Aorta (tissue), 5 donors: Measurements from ENCODE around the gene MSL3. TPM values are rescaled to one million over a fixed set of nuclear protein-coding genes. Genes with fewer than 3 reads are reported as not detected.

Experiments
- ATAC-seq: fragments of 200-7000 bp; cut with Tn5 transposase; one replicate; pipeline ENCODE4 v1.9.1; 2022; ENCODE audit warnings: moderate library complexity; ENCODE audit not compliant: low FRiP score
- DNase-seq, 2 donors: peaks; one replicate each; pipeline ENCODE4 v3.0.0-alpha.2; 2020
- H3K27ac ChIP-seq, 2 donors: one replicate each; pipeline ENCODE4 v1.5.1; 2013; ENCODE audit warnings: low read length in 2 of 2, mild to moderate bottlenecking in 2 of 2, moderate library complexity in 2 of 2, control low read depth in 1 of 2, inconsistent platforms in 1 of 2, low read depth in 1 of 2
- H3K27me3 ChIP-seq, 2 donors: one replicate each; pipeline ENCODE4 v1.6.1; 2013; ENCODE audit warnings: control low read depth in 1 of 2, low read length in 1 of 2, mild to moderate bottlenecking in 1 of 2, moderate library complexity in 1 of 2; ENCODE audit not compliant: insufficient read depth in 2 of 2, control insufficient read depth in 1 of 2
- H3K36me3 ChIP-seq, 2 donors: one replicate each; pipeline ENCODE4 v1.6.1; 2013; ENCODE audit warnings: control low read depth in 1 of 2, low read length in 1 of 2, mild to moderate bottlenecking in 1 of 2; ENCODE audit not compliant: insufficient read depth in 2 of 2, control insufficient read depth in 1 of 2
- H3K4me1 ChIP-seq, 2 donors: one replicate each; pipeline ENCODE4 v1.6.1; 2013; ENCODE audit warnings: low read length in 2 of 2, control low read depth in 1 of 2, mild to moderate bottlenecking in 1 of 2, moderate library complexity in 1 of 2; ENCODE audit not compliant: insufficient read depth in 2 of 2, control insufficient read depth in 1 of 2
- H3K4me3 ChIP-seq, 2 donors: one replicate each; pipeline ENCODE4 v1.5.1; 2013; ENCODE audit warnings: low read length in 2 of 2, control low read depth in 1 of 2, mild to moderate bottlenecking in 1 of 2
- H3K9me3 ChIP-seq: one replicate; pipeline ENCODE4 v1.6.1; 2013; ENCODE audit warnings: mild to moderate bottlenecking, low read length; ENCODE audit not compliant: control insufficient read depth
- WGBS, 2 donors: extraction: QIAGEN DNeasy Blood & Tissue Kit; methylation state at CpG; one replicate each; pipeline ENCODE4 v1.1.7; 2013; 5-methylcytosine and 5-hydroxymethylcytosine counted together
- intact Hi-C, 2 donors: fragments of 100-400 bp; cut with DNase I; formaldehyde crosslinking; loops; one replicate each; pipeline versions ENCODE4 v1.14.2 to v1.15.0; 2022
- polyA plus RNA-seq, 2 donors: library from polyadenylated mRNA; stranded (reverse); fragments of 200-250 nt; gene quantifications; one replicate each; pipeline ENCODE4 v1.2.3, GENCODE V29; 2013
- total RNA-seq, 2 donors: library from RNA; stranded (reverse); fragmentation: NEBNext Ultra II Directional; extraction: Animal tissue kit (Norgen Biotek cat#: 25700); gene quantifications; one replicate each; pipeline ENCODE4 v1.2.1, GENCODE V29; 2021
- donor health status: healthy with polysubstance abuse.
- donor health status: Bipolar disorder and iron deficiency.
- donor health status: DM: no; HTN: no; CAD: no.
- donor health status: DM: no; HTN: no; CAD: no.
- donor health status: DM: yes; HTN: yes; CAD: no.

Gene MSL3
- total and polyA plus RNA-seq, 4 donors = 26.2 to 36.4 (median 32.8) TPM

- no peak overlapping the region for H3K4me3 ChIP-seq
- DNase-seq = no peak
These were observed 1.4 kb upstream of the MSL3 start for GRCh38 chrX:11756354-11757318.

DNA sequence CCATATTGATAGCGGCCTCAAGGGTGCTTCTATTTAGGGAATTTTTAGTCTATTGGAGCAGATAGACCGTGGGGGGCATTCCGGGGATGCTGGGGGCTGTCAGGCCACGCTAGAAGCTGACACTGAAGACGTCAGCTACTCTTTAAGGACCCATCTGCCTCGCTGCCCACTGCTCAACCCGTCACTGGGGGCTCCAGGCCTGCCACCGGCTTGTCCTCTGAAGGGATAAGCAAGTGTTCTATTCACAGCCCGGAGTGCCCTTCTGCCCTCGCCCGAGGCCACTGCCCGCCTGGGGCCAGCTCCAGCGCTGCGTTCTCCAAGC, 679 bp upstream of the MSL3 start:
- Histone ChIP-seq H3K9me3 (no peaks in the 10 kb centered on the region), H3K27ac (peak overlapping the region in 1 of 2 donors; percentile 79), H3K27me3 (no peaks in the 10 kb centered on the region), H3K4me3 (peak overlapping the region in 1 of 2 donors; percentile 15), H3K4me1 (no peaks in the 10 kb centered on the region), H3K36me3 (no peaks in the 10 kb centered on the region)
- DNase-seq (no peak), ATAC-seq (no peak)
- intact Hi-C loops = no loop called here
- 5 to 35% methylated on average over 14 of the region's 14 CpGs for WGBS, 2 donors

More at GRCh38 chrX:11756354-11757318, 1.4 kb upstream of the MSL3 start:
- no peak for ATAC-seq
- Histone ChIP-seq H3K27ac (peak overlapping the region in 1 of 2 donors; percentile 79), H3K27me3 (no peaks in the 10 kb centered on the region), H3K4me1 (no peaks in the 10 kb centered on the region), H3K9me3 (no peaks in the 10 kb centered on the region), H3K36me3 (no peaks in the 10 kb centered on the region)
- intact Hi-C loops = no loop called here
- 56 to 65% methylated on average over 15 of the region's 15 CpGs for WGBS, 2 donors

GRCh38 chrX:11758400-11759171, 549 bp downstream of the MSL3 start:
- peak overlapping the region; percentile 57 to 76 for H3K4me3 ChIP-seq
- H3K27ac ChIP-seq = peak overlapping the region; percentile 29 to 94
- H3K4me1 ChIP-seq = no peaks in the 10 kb centered on the region
- no peaks in the 10 kb centered on the region for H3K36me3 ChIP-seq
- intact Hi-C loops = no loop called here
- 1 to 39% methylated on average over 60 to 66 of the region's 66 CpGs for WGBS, 2 donors
- DNase-seq (peak; percentile 92 to 95), ATAC-seq (peak; percentile 93)
- H3K9me3 ChIP-seq = no peaks in the 10 kb centered on the region
- H3K27me3 ChIP-seq = no peaks in the 10 kb centered on the region

- Histone ChIP-seq H3K4me3 (peak overlapping the region; percentile 57 to 76), H3K27ac (peak overlapping the region; percentile 29 to 94), H3K36me3 (no peaks in the 10 kb centered on the region), H3K27me3 (no peaks in the 10 kb centered on the region), H3K4me1 (no peaks in the 10 kb centered on the region), H3K9me3 (no peaks in the 10 kb centered on the region)
- intact Hi-C loops = no loop called here
- WGBS, 2 donors = 1 to 26% methylated on average over 7 of the region's 7 CpGs
- ATAC-seq (no peak), DNase-seq (no peak)
These were observed 1.1 kb downstream of the MSL3 start for GRCh38 chrX:11759172-11759460.

DNA sequence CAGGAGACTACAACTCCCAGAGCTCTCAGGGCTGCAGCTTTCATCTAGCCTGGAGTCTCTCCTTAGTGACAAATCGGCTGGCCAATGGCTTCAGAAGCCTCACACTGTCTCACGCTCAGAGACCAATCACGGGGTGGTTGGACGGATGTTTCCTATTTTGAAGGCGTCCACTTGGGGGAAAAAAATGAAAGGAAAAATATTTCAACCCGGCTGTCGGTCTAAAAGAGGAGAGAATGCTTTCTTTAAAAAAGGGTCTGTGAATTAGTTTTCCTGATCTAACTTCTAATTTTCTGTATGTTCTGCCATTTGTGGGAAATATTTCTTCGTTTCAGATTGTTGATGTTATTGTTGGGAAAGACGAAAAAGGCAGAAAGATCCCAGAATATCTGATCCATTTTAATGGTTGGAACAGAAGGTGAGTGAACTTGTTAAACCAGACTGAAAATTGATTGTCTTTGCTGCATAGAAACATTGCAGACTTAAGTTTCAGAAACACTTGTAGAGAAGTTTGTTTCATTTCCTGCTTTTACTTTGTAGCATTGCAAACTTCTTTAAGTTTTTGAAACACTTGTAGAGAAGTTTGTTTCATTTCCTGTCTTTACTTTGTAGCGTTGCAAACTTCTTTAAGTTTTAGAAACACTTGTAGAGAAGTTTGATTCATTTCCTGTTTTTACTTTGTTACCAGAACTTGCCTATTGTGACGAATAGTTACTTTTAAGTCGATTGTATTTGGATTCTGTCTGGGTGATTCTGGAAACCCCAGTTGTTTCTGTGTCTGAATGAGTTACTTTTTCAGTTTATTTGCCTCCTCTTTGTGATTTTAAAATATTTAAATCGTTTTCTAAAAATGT, 1.6 kb downstream of the MSL3 start:
- intact Hi-C loops = no loop called here
- ATAC-seq = peak; percentile 91
- DNase-seq = peak; percentile 86 to 88

GRCh38 chrX:11760958-11761357, 2.9 kb downstream of the MSL3 start:
- H3K4me3 ChIP-seq = no peak overlapping the region
- peaks cover 0 to 6% of the 10 kb centered on the region in 2 donors for H3K36me3 ChIP-seq
- 71 to 73% methylated on average over 3 of the region's 3 CpGs for WGBS, 2 donors
- no peaks in the 10 kb centered on the region for H3K4me1 ChIP-seq
- H3K27me3 ChIP-seq = no peaks in the 10 kb centered on the region
- intact Hi-C loops = no loop called here
- ATAC-seq (no peak), DNase-seq (no peak)
- H3K9me3 ChIP-seq = no peaks in the 10 kb centered on the region
- no peak overlapping the region for H3K27ac ChIP-seq

More for the DNA sequence above, 1.6 kb downstream of the MSL3 start:
- Histone ChIP-seq H3K27ac (no peak overlapping the region), H3K4me1 (no peaks in the 10 kb centered on the region), H3K27me3 (no peaks in the 10 kb centered on the region), H3K4me3 (peak overlapping the region; percentile 55 to 62), H3K9me3 (no peaks in the 10 kb centered on the region), H3K36me3 (no peaks in the 10 kb centered on the region)
- 2 to 24% methylated on average over 13 of the region's 13 CpGs for WGBS, 2 donors

GRCh38 chrX:11764602-11765067, 6.6 kb downstream of the MSL3 start:
- Histone ChIP-seq H3K27ac (no peak overlapping the region), H3K36me3 (peaks cover 0 to 6% of the 10 kb centered on the region in 2 donors), H3K4me3 (no peak overlapping the region), H3K27me3 (no peaks in the 10 kb centered on the region), H3K9me3 (no peaks in the 10 kb centered on the region), H3K4me1 (no peaks in the 10 kb centered on the region)
- DNase-seq (no peak), ATAC-seq (no peak)
- intact Hi-C loops = no loop called here
- 65 to 83% methylated on average over 8 of the region's 8 CpGs for whole genome bisulfite sequencing, 2 donors

GRCh38 chrX:11765449-11765848, 7.4 kb downstream of the MSL3 start:
- H3K4me1 ChIP-seq = no peaks in the 10 kb centered on the region
- no peak overlapping the region for H3K27ac ChIP-seq
- WGBS, 2 donors = 87 to 91% methylated on average over 16 of the region's 16 CpGs
- no peak for DNase-seq
- no peaks in the 10 kb centered on the region for H3K9me3 ChIP-seq
- ATAC-seq = no peak
- no peak overlapping the region for H3K4me3 ChIP-seq
- H3K36me3 ChIP-seq = peaks cover 0 to 6% of the 10 kb centered on the region in 2 donors
- intact Hi-C loops = no loop called here
- H3K27me3 ChIP-seq = no peaks in the 10 kb centered on the region
